Posterior cingulate gyrus (tissue), 11 donors: ENCODE data around the gene SPARCL1.
"Not testable (repeated sequence)": the region's sequence is repeated elsewhere in the genome, so short reads cannot be mapped to it uniquely, and the experiment has no call there.

Experiments
- DNase-seq, 10 donors: peaks; one replicate each; pipeline versions ENCODE4 v3.0.0 to v3.0.0-alpha.2; 2020 to 2021; ENCODE audit warnings: mixed read lengths in 3 of 10
- intact Hi-C: fragments of 100-400 bp; cut with DNase I; formaldehyde crosslinking; loops from one replicate; pipeline ENCODE4 v1.15.1; 2023

Gene SPARCL1

GRCh38 chr4:87462102-87462501 lies 67.1 kb downstream of the SPARCL1 start:
- no peak for DNase-seq
- intact Hi-C loops: loop anchor here (10.0 kb wide), 1 partner anchor 307 kb away; no protein-coding TSS in a partner anchor

- no peak for DNase-seq
- intact Hi-C loops: loop anchor here (10.0 kb wide), 1 partner anchor 306 kb away; no protein-coding TSS in a partner anchor
These were observed 67.9 kb downstream of the SPARCL1 start for GRCh38 chr4:87461281-87461700.

GRCh38 chr4:87458913-87459312 lies 70.3 kb downstream of the SPARCL1 start:
- intact Hi-C loops: no loop called here
- no peak for DNase-seq

GRCh38 chr4:87451537-87451936 lies 77.6 kb downstream of the SPARCL1 start:
- intact Hi-C loops: no loop called here

GRCh38 chr4:87446375-87446774 lies 82.8 kb downstream of the SPARCL1 start:
- intact Hi-C loops, DNase-seq: not testable (repeated sequence)

More at GRCh38 chr4:87451537-87451936, 77.6 kb downstream of the SPARCL1 start:
- DNase-seq: no peak

- DNase-seq: no peak
- intact Hi-C loops: no loop called here
These were observed 83.2 kb downstream of the SPARCL1 start for GRCh38 chr4:87445964-87446363.

GRCh38 chr4:87444741-87445140 lies 84.4 kb downstream of the SPARCL1 start:
- intact Hi-C loops: no loop called here
- no peak for DNase-seq

GRCh38 chr4:87442889-87443288 lies 86.3 kb downstream of the SPARCL1 start:
- intact Hi-C loops: no loop called here
- no peak for DNase-seq

- intact Hi-C loops: no loop called here
- DNase-seq: no peak
These were observed 95.8 kb downstream of the SPARCL1 start for GRCh38 chr4:87433342-87433741.

- intact Hi-C loops: no loop called here
- DNase-seq: no peak
These were observed 99.1 kb downstream of the SPARCL1 start for GRCh38 chr4:87430038-87430437.

GRCh38 chr4:87428979-87429378 lies 100.2 kb downstream of the SPARCL1 start:
- DNase-seq: no peak
- intact Hi-C loops: no loop called here

GRCh38 chr4:87427518-87427868 lies 101.7 kb downstream of the SPARCL1 start:
- no peak for DNase-seq
- intact Hi-C loops: no loop called here

- DNase-seq: no peak
- intact Hi-C loops: no loop called here
These were observed 102.2 kb downstream of the SPARCL1 start for GRCh38 chr4:87426865-87427517.

- no peak for DNase-seq
- intact Hi-C loops: no loop called here
These were observed 103.5 kb downstream of the SPARCL1 start for GRCh38 chr4:87425711-87426110.

- DNase-seq: not testable (repeated sequence)
- intact Hi-C loops: loop anchor here (5.0 kb wide), 1 partner anchor 47 kb away; no protein-coding TSS in a partner anchor
These were observed 105.1 kb downstream of the SPARCL1 start for GRCh38 chr4:87424099-87424543.
